ENCODE measurements around the gene PKHD1. TPM values are rescaled to one million over a fixed set of nuclear protein-coding genes. Genes with fewer than 3 reads are reported as not detected.
"Not testable (repeated sequence)": the region's sequence is repeated elsewhere in the genome, so short reads cannot be mapped to it uniquely, and the experiment has no call there.

Gene PKHD1
- polyA plus RNA-seq, 1 experiment, result not detected

- CTCF ChIA-PET, result no interaction called here
Measured at GRCh38 chr6:51928320-51928719, 159.1 kb downstream of the PKHD1 start.

DNA sequence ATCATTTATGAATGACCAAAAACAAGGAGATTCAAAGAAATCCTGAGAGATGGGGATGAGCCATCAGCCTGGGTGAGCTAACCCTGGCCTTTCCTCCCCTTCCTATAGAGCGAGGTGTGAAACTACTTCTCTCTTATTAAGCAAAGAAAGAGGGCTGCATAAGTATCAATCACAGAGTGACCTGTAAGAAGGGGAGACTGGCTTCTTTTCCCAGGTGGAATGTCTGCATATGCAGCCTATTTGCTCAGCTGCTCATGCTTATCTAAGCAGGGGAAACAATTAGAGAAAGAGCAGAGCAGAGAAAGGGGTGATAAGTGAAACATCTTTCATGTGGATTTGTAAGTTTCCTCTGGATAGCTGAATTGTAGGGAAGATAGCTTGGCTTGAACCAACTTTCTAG, 160.0 kb downstream of the PKHD1 start:
- no peak for DNase-seq (ENCODE audit: low read depth, low spot score)
- Histone ChIP-seq H3K27me3 (ENCODE audit: control insufficient read depth, insufficient read depth, low read length) (no peaks in the 10 kb centered on the region), H3K9me3 (ENCODE audit: control insufficient read depth, insufficient read depth, low read length) (peaks cover 5% of the 10 kb centered on the region; the same call in 1 of the 2 replicates), H3K27ac (ENCODE audit: low read depth, low read length) (no peak overlapping the region), H3K4me3 (ENCODE audit: low read depth, low read length) (no peak overlapping the region)
- ChIA-PET POLR2A (no interaction called here), CTCF (no interaction called here)
- TF ChIP-seq, protein P1, sequence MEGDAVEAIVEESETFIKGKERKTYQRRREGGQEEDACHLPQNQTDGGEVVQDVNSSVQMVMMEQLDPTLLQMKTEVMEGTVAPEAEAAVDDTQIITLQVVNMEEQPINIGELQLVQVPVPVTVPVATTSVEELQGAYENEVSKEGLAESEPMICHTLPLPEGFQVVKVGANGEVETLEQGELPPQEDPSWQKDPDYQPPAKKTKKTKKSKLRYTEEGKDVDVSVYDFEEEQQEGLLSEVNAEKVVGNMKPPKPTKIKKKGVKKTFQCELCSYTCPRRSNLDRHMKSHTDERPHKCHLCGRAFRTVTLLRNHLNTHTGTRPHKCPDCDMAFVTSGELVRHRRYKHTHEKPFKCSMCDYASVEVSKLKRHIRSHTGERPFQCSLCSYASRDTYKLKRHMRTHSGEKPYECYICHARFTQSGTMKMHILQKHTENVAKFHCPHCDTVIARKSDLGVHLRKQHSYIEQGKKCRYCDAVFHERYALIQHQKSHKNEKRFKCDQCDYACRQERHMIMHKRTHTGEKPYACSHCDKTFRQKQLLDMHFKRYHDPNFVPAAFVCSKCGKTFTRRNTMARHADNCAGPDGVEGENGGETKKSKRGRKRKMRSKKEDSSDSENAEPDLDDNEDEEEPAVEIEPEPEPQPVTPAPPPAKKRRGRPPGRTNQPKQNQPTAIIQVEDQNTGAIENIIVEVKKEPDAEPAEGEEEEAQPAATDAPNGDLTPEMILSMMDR (IDR thresholded peaks at IDR 0.05; ENCODE audit: low read depth, low read length), result no peak

More at GRCh38 chr6:51928320-51928719, 159.1 kb downstream of the PKHD1 start:
- DNase-seq (ENCODE audit: low read depth, low spot score), result no peak
- H3K9me3 ChIP-seq (ENCODE audit: control insufficient read depth, insufficient read depth, low read length), result no peaks in the 10 kb centered on the region
- POLR2A ChIA-PET, result no interaction called here
- no peaks in the 10 kb centered on the region for H3K27me3 ChIP-seq (ENCODE audit: control insufficient read depth, insufficient read depth, low read length)
- H3K27ac ChIP-seq (ENCODE audit: low read depth, low read length), result no peak overlapping the region
- TF ChIP-seq, protein P1 (IDR thresholded peaks at IDR 0.05; ENCODE audit: low read depth, low read length), result no peak
- no peak overlapping the region for H3K4me3 ChIP-seq (ENCODE audit: low read depth, low read length)

GRCh38 chr6:51926125-51926524, 161.3 kb downstream of the PKHD1 start:
- H3K27ac ChIP-seq (ENCODE audit: low read depth, low read length), result no peak overlapping the region
- H3K4me3 ChIP-seq (ENCODE audit: low read depth, low read length), result no peak overlapping the region
- TF ChIP-seq, protein P1 (IDR thresholded peaks at IDR 0.05; ENCODE audit: low read depth, low read length), result no peak
- POLR2A ChIA-PET, result no interaction called here
- peaks cover 7% of the 10 kb centered on the region; the same call in 1 of the 2 replicates for H3K9me3 ChIP-seq (ENCODE audit: control insufficient read depth, insufficient read depth, low read length)
- CTCF ChIA-PET, result no interaction called here
- no peak for DNase-seq (ENCODE audit: low read depth, low spot score)
- no peaks in the 10 kb centered on the region for H3K27me3 ChIP-seq (ENCODE audit: control insufficient read depth, insufficient read depth, low read length)

- H3K4me3 ChIP-seq (ENCODE audit: low read depth, low read length); H3K27me3 ChIP-seq (ENCODE audit: control insufficient read depth, insufficient read depth, low read length); DNase-seq (ENCODE audit: low read depth, low spot score); CTCF ChIA-PET; H3K9me3 ChIP-seq (ENCODE audit: control insufficient read depth, insufficient read depth, low read length); POLR2A ChIA-PET; H3K27ac ChIP-seq (ENCODE audit: low read depth, low read length): not testable (repeated sequence)
Measured at GRCh38 chr6:51922479-51922878, 164.9 kb downstream of the PKHD1 start.

DNA sequence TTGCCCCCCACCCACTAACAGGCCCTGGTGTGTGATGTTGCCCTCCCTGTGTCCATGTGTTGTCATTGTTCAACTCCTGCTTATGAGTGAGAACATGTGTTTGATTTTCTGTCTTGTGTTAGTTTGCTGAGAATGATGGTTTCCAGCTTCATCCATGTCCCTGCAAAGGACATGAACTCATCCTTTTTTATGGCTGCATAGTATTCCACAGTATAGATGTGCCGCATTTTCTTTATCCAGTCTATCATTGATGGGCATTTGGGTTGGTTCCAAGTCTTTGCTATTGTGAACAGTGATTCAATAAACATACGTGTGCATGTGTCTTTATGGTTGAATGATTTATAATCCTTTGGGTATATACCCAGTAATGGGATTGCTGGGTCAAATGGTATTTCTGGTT, 169.1 kb downstream of the PKHD1 start:
- H3K27ac ChIP-seq (ENCODE audit: low read depth, low read length); H3K9me3 ChIP-seq (ENCODE audit: control insufficient read depth, insufficient read depth, low read length); POLR2A ChIA-PET; DNase-seq (ENCODE audit: low read depth, low spot score); H3K4me3 ChIP-seq (ENCODE audit: low read depth, low read length); H3K27me3 ChIP-seq (ENCODE audit: control insufficient read depth, insufficient read depth, low read length); CTCF ChIA-PET: not testable (repeated sequence)

GRCh38 chr6:51915098-51915497, 172.3 kb downstream of the PKHD1 start:
- ChIA-PET POLR2A (no interaction called here), CTCF (no interaction called here)
- DNase-seq (ENCODE audit: low read depth, low spot score), result no peak
- H3K27me3 ChIP-seq (ENCODE audit: control insufficient read depth, insufficient read depth, low read length), result no peaks in the 10 kb centered on the region
- no peak overlapping the region for H3K4me3 ChIP-seq (ENCODE audit: low read depth, low read length)
- H3K27ac ChIP-seq (ENCODE audit: low read depth, low read length), result no peak overlapping the region
- TF ChIP-seq, protein P1 (IDR thresholded peaks at IDR 0.05; ENCODE audit: low read depth, low read length), result no peak
- H3K9me3 ChIP-seq (ENCODE audit: control insufficient read depth, insufficient read depth, low read length), result no peaks in the 10 kb centered on the region
